GM21786 (cell line): Measurements from ENCODE around the gene PSAPL1.
"Not testable (repeated sequence)": the region's sequence is repeated elsewhere in the genome, so short reads cannot be mapped to it uniquely, and the experiment has no call there.

Source experiments
- ATAC-seq: cut with Tn5 transposase; IDR thresholded peaks from one replicate; pipeline ENCODE4 v1.9.1; 2021; ENCODE audit not compliant: unreplicated experiment

Gene PSAPL1

GRCh38 chr4:7460566-7460965 is 25.8 kb upstream of the PSAPL1 start:
- ATAC-seq: no peak

DNA sequence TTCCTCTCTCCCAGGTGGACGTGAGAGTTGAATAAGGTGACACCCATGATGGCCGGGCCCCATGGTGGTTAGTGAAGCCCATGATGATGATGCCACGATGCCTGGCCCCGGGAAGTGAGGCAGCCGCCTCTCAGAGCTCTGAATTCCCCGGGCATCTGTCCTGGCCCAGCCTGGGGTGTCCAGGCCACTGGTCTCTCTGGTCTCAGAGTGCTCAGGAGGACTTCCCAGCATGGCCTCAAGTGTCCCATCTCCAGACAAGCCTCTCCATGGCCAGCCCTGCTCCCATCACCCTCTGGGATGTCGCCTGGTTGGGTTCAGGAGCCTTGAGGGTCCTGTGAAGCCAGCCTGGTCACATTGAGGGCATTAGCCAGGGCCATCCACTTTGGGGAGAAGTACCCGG is 24.7 kb upstream of the PSAPL1 start:
- no peak for ATAC-seq

GRCh38 chr4:7458477-7458876 is 23.7 kb upstream of the PSAPL1 start:
- no peak for ATAC-seq

DNA sequence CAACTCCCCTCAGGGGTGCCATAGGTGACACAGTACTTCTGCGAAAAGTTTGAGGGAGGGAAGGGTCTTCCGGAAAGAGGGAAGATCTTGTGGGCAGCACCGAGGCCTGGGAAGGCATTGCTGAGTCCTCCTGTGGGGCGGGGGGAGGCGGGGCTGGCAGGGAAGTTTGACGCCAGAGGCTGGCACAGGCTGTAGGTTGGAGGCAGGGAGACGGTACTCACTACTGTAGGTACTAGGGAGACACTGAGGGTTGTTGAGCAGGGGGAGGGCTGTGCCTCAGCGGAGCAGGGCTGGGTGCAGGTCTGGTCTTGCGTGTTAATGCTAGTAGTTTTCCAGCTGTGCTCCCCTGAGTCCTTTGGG is 23.3 kb upstream of the PSAPL1 start:
- ATAC-seq: no peak

DNA sequence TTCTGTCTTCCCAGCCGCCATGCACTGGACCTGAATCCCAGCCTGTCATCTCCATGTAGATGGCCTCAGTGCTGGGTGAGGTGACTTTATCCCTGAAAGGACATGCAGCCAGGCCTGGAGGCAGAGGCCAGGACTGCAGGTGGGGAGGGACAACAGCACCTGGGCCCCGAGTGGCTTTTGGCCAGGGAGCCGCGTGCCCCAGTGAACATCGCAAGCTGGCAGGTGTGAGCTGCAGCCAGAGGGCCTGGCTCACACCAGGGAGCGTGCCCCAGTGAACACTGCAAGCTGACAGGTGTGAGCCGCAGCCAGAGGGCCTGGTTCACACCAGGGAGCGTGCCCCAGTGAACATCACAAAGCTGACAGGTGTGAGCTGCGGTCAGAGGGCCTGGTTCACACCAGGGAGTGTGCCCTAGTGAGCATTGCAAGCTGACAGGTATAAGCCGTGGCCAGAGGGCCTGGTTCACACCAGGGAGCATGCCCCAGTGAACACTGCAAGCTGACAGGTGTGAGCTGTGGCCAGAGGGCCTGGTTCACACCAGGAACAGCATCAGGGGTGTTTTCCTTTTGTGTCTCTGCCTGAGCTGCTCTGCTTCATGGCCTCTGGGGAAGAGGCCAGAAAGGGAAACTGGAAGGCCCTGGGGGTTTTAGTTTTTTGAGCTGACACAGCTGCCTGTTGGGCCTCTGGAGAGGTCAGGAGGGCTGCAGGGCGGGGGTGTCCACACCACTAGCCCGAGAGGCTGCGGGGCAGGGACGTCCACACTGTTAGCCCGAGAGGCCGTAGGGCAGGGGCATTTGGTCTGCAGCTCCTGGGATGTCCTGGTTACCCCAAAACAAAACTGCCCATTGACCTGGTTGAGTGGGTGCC is 22.7 kb upstream of the PSAPL1 start:
- no peak for ATAC-seq

GRCh38 chr4:7452802-7453201 is 18.1 kb upstream of the PSAPL1 start:
- not testable (repeated sequence) for ATAC-seq

DNA sequence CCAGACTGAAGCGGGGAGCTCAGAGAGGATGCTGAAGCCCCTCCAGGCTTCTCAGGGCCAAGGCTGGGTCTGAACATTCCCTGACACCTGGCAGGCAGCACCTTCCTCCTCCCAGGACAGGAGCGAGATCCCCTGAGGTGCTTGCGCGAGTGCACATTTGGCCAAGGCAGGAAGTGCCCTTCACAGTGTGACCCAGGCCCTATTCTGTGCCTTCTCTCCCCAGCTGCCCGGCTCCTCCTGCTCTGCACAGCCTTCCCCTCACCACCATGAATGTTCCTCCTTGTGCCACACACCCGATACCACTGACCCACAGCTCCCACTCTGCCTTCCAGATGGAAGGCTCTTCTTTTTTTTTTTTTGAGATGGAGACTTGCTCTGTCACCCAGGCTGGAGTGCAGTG is 17.1 kb upstream of the PSAPL1 start:
- no peak for ATAC-seq

- no peak for ATAC-seq
These were observed 16.7 kb upstream of the PSAPL1 start for GRCh38 chr4:7451434-7451789.

DNA sequence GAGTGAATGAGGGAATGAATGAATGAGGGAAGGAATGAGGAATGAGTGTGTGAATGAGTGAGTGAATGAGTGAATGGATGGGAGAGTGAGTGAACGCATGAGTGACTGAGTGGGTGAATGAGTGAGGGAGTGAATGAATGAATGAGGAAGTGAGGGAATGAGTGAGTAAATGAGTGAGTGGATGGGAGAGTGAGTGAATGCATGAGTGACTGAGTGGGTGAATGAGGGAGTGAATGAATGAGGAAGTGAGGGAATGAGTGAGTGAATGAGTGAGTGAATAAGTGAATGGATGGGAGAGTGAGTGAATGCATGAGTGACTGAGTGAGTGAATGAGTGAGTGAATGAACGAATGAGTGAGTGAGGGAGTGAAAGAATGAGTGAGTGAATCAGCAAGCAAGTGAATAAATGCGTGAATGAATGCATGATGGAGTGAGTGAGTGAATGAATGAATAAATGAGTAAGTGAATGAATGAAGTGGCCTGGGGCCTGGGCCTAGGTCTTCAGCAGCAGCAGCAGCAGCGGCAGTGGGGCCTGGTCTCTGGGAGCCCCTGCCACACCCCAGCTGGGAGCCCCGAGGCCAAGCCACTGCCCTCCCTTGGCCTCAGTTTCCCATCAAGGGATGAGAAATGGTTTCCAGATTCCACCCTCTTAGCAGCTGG is 16.2 kb upstream of the PSAPL1 start:
- no peak for ATAC-seq

- ATAC-seq: no peak
These were observed 13.3 kb upstream of the PSAPL1 start for GRCh38 chr4:7448036-7448435.

DNA sequence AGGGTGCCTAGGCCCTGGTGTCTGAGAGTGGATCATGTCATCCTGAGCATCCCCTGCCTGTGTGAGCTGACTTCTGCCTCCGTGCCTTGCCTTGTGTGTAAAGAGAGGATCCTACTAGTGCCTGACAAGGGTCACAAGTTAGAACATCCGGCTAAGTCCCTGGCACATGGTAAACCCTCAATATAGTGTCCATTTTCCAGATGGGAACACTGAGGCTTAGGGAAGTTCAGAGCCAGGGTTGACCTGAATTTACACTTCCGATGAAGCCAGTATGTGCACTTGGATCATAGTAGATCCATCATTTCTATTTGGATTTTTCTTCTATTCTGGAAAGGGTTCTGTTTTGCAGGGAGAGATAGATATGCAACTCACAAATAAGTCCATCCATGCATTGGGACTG is 12.5 kb upstream of the PSAPL1 start:
- ATAC-seq: no peak

DNA sequence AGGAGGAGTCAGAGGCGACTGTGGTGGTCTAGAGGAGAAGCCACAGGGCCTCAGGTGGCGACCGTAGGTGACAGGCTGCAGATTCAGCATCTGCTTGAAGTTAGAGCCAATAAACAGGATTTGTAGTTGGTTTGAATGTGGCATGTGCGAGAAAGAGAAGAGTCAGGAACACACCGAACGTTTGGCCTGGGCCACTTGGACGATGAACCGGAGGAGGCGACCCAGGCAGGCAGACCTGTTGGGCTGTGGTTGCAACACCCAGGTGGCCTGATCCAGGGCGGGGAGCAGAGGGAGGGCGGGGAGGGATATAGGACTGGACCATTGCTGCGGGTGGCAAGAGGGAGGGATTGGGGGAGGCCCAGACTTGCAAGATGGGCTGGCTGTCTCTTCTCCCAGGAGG is 10.0 kb upstream of the PSAPL1 start:
- ATAC-seq: no peak

DNA sequence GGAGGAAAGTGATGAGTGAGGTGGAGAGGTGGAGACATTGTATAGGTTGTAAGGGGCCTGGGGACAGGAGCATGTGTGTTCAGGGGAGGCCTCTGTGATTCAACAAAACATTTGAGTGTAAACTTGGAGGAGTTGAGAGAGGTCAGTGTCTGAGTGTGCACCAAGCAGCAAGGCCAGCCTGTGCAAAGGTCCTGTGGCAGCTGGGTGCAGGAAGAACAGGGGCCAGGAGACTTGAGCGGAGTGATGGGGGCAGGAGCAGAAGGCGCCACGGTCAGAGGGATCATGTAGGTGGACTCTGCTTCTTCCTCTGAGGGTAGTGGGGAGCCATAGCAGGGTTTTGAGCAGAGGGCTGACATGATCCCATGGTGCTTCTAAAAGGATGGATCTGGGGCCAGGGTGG is 9.6 kb upstream of the PSAPL1 start:
- ATAC-seq: no peak

GRCh38 chr4:7442574-7443162 is 7.9 kb upstream of the PSAPL1 start:
- no peak for ATAC-seq

GRCh38 chr4:7441201-7441600 is 6.5 kb upstream of the PSAPL1 start:
- ATAC-seq: no peak

- no peak for ATAC-seq
These were observed 5.0 kb upstream of the PSAPL1 start for GRCh38 chr4:7439699-7440098.

GRCh38 chr4:7436256-7436655 is 1.5 kb upstream of the PSAPL1 start:
- ATAC-seq: no peak

DNA sequence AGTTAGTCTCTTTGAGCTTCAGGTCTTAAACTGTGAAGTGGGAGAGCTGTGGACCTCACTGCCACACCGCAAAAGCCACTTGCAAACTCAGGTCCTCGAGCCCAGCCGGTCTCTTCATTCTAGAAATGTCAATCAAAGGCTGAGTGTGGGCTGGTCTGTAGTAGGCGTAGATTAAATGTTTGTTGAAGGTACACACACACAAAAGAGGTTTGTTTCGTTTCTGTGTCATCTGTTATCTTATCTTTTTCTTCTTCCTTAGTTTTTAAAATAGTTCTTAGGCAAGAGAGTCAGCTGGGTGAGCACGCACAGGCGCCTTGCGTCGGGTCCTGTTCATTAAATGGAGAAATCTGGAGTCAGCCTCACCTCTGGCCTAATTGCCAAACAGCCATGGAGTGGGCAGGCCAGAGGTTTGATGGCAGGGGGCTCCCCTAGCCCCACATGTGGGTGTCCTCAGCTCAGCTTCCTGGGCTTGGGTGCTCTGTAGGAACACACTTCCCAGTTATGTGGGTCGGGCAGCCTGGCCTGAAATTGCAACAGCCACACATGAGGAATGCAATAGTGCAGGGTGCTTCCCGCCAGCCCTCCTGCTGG is 836 bp upstream of the PSAPL1 start:
- ATAC-seq: no peak

DNA sequence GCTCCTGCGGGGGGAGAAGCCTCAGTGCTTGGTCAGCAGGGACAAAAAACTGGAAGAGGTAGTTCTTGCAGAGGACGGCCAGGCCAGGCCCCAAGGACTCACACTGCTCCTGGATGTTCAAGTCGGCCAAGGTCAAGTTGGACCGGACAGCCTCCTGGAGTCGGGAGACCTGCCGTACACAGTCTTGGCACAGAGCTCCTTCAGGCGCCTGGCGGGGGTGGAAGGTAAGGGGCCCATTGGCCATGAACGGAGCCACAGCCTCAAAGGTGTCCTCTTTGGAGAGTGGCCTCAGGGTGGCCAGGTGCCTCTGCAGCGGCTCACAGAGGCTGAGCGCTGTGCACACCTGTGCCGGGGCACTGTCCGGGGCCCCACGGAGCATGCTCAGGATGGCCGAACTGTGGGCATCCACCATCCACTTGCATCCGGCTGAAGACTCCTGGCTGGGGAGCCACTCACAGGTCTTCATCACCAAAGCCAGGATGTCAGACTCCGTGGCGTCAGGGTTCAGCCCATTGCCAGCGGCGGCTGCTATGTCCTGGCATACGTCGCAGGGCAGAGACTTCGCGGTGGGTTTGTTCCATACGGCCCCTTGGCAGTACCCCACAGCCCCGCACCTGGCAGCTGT is 477 bp downstream of the PSAPL1 start:
- ATAC-seq: no peak

DNA sequence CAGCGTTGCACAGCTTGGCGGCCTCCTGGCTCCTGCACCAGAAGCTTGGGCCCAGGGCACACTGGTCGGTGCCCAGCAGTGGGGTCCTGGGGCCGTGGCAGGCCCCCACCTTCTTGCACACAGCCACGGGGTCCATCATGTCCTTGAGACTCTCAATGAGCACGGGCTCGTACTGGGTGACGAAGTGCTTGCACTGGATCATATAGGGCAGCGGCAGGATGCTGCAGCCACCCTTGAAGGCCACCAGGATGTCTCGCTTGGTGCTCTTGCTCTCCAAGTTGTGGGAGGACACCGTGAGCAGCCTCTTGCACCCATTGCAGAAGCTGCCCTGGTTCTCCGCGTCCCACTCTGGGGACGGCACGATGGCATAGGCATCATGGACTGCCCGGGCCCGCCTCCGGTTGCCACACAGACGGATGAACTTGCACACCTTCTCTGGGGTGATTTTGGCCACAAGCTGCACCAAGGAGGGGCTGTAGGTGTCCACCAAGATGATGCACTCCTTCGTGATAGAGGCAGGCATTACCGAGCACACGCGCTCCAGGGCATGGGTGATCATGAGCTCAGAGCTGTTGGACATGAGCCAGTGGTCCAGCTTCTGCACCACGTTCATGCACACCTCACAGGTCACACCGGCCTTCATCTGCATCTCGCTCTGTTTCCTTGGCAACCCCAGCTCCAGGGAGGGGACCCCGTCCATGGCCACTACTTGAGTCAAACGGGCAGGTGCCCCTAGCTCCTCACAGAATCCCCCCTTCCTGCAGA is 1.2 kb downstream of the PSAPL1 start:
- no peak for ATAC-seq
